Nephron progenitor cell (in vitro differentiated cells): ENCODE measurements around the gene FCHO2.

ENCODE experiments used
- DNase-seq: peaks from one replicate; pipeline ENCODE4 v3.0.0; 2021
- H3K27ac Mint-ChIP-seq: 2 replicates; pipeline ENCODE4 v1.8.0; 2021; ENCODE audit warnings: mild to moderate bottlenecking, moderate library complexity, mixed read lengths
- H3K27me3 Mint-ChIP-seq: 2 replicates; pipeline ENCODE4 v1.8.0; 2021; ENCODE audit warnings: mild to moderate bottlenecking, low read depth, mixed read lengths; ENCODE audit not compliant: poor library complexity
- H3K36me3 Mint-ChIP-seq: 2 replicates; pipeline ENCODE4 v1.8.0; 2021; ENCODE audit warnings: low read depth, mixed read lengths
- H3K4me1 Mint-ChIP-seq: 2 replicates; pipeline ENCODE4 v1.8.0; 2021; ENCODE audit warnings: mixed read lengths
- H3K4me3 Mint-ChIP-seq: 2 replicates; pipeline ENCODE4 v1.8.0; 2021; ENCODE audit warnings: mild to moderate bottlenecking, moderate library complexity, mixed read lengths
- H3K9me3 Mint-ChIP-seq: 2 replicates; pipeline ENCODE4 v1.8.0; 2021; ENCODE audit warnings: mild to moderate bottlenecking, moderate library complexity, mixed read lengths
- TF ChIP-seq, protein P1 (sequence below): fragments of 200-600 bp; sonication (generic); IDR thresholded peaks from 2 replicates; pipeline ENCODE4 v1.5.0; 2021; ENCODE audit warnings: antibody characterized with exemption

Gene FCHO2

DNA sequence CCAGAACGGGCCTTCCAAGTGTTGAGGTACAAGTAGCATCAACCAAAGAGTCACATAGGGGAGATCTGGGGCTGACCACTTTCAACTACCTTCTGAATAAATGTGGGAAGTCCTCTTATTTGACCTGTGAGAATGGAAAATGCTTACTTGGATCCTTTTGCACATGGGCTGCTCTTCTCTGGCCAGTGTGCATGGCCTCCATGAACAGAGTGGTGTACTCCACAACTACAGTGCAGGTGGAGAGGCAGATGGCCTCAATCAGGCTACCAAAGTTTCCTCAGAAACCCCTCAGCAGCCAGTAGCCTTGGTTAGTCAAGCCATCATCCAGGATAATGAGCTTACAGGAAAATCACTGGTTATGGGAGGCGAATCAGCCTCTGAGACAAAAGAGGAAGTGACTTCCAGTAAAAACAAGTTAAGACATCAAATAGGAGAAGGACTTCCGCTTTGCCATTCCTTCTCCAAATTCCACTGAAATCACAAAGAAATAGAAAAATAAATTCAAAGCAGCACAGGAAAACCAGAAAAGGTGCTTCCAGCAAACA, 18.3 kb upstream of the FCHO2 start:
- no peaks in the 10 kb centered on the region for H3K36me3 Mint-ChIP-seq
- peaks cover 22% of the 10 kb centered on the region for H3K27me3 Mint-ChIP-seq
- no peaks in the 10 kb centered on the region for H3K4me1 Mint-ChIP-seq
- no peak for DNase-seq
- H3K4me3 Mint-ChIP-seq: no peak overlapping the region
- no peak overlapping the region for H3K27ac Mint-ChIP-seq
- peaks cover 19% of the 10 kb centered on the region for H3K9me3 Mint-ChIP-seq
- TF ChIP-seq, protein P1, sequence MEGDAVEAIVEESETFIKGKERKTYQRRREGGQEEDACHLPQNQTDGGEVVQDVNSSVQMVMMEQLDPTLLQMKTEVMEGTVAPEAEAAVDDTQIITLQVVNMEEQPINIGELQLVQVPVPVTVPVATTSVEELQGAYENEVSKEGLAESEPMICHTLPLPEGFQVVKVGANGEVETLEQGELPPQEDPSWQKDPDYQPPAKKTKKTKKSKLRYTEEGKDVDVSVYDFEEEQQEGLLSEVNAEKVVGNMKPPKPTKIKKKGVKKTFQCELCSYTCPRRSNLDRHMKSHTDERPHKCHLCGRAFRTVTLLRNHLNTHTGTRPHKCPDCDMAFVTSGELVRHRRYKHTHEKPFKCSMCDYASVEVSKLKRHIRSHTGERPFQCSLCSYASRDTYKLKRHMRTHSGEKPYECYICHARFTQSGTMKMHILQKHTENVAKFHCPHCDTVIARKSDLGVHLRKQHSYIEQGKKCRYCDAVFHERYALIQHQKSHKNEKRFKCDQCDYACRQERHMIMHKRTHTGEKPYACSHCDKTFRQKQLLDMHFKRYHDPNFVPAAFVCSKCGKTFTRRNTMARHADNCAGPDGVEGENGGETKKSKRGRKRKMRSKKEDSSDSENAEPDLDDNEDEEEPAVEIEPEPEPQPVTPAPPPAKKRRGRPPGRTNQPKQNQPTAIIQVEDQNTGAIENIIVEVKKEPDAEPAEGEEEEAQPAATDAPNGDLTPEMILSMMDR: no peak

GRCh38 chr5:72938206-72938605, 17.6 kb upstream of the FCHO2 start:
- Mint-ChIP-seq H3K27ac (no peak overlapping the region), H3K4me1 (no peaks in the 10 kb centered on the region), H3K36me3 (no peaks in the 10 kb centered on the region), H3K9me3 (peaks cover 19% of the 10 kb centered on the region), H3K27me3 (peaks cover 22% of the 10 kb centered on the region), H3K4me3 (no peak overlapping the region)
- TF ChIP-seq, protein P1: no peak
- no peak for DNase-seq

DNA sequence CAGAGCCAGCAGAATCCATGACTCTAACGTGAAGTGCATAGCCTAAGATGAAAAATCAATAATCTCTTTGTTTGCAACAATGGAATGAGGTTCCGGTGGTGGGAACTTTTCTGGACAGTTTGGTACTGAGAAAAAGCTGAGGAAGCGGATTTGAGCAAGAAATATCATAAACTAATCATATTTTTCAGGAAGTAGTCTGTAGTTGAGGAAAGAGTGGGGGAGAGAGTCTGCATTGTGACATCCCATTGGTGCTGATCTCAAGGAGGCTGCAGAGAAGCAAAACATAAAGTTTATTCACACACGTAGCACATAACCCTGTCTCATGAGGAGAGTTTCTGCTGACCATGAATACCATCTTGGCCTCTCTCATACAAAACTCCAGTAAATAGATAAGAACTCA, 15.8 kb upstream of the FCHO2 start:
- Mint-ChIP-seq H3K4me1 (no peaks in the 10 kb centered on the region), H3K27me3 (peaks cover 15% of the 10 kb centered on the region), H3K4me3 (no peak overlapping the region), H3K36me3 (no peaks in the 10 kb centered on the region), H3K9me3 (peaks cover 9% of the 10 kb centered on the region), H3K27ac (no peak overlapping the region)
- no peak for DNase-seq
- TF ChIP-seq, protein P1: no peak

DNA sequence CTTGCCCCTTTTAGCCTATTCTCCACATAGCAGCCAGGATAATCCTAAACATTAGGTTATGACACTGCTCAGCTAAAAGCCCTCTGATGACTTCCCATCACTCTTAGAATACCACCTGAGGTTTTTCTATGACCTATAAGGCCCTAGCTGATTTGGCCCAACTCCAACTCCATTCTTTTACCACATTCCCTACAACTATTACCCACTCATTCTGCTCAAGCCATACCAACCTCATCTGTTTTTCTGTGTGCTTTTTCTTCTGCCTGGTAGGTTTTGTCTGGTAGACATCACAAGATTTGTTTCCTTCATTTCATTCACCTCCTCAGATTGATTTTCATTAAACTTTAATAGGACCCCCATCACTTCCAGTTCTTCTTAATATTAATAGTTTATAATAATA, 12.5 kb upstream of the FCHO2 start:
- H3K4me1 Mint-ChIP-seq: no peaks in the 10 kb centered on the region
- no peaks in the 10 kb centered on the region for H3K9me3 Mint-ChIP-seq
- H3K4me3 Mint-ChIP-seq: no peak overlapping the region
- no peaks in the 10 kb centered on the region for H3K36me3 Mint-ChIP-seq
- TF ChIP-seq, protein P1: no peak
- no peak overlapping the region for H3K27ac Mint-ChIP-seq
- no peak for DNase-seq
- peaks cover 10% of the 10 kb centered on the region for H3K27me3 Mint-ChIP-seq

DNA sequence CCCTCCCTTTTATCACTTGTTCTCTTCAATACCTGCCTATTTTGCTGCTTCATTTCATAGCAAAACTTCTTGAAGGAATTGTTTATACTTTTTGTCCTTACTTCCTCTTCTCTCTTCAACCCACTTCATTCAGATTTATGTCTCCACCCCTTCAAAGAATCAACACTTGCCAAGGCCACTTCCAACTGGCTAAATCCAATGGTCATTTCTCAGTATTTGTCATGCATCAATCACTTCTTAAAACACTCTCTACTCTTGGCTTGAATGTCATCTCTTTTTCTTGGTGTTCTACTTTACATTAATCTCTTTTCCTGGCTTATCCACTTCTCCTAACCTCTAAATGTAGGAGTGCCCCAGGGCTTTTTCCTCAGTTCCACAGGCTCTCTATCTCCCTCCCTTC, 8.3 kb upstream of the FCHO2 start:
- no peaks in the 10 kb centered on the region for H3K9me3 Mint-ChIP-seq
- DNase-seq: no peak
- H3K36me3 Mint-ChIP-seq: no peaks in the 10 kb centered on the region
- H3K27ac Mint-ChIP-seq: no peak overlapping the region
- no peak overlapping the region for H3K4me3 Mint-ChIP-seq
- H3K4me1 Mint-ChIP-seq: no peaks in the 10 kb centered on the region
- TF ChIP-seq, protein P1: no peak
- H3K27me3 Mint-ChIP-seq: peaks cover 6% of the 10 kb centered on the region

DNA sequence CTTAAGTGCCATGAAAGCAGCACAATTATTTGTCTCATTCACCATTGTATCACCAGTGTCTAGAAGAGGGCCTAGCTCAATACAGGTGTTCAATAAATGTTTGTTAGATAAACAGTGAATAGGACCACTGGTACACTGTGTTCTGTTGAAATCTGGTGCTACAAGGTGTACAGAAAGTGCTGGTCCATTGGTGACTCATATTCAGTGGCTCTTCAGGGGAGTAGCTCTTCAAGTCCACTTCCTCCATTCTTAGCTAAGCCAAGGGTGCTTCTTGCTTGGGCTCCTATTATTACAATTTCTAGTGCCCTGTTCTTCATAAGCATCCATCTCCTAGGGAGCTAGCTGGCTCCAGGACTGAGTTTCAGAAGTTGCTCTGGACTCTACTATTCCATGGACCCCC, 6.4 kb upstream of the FCHO2 start:
- Mint-ChIP-seq H3K4me3 (no peak overlapping the region), H3K36me3 (no peaks in the 10 kb centered on the region), H3K9me3 (no peaks in the 10 kb centered on the region), H3K27me3 (peaks cover 6% of the 10 kb centered on the region), H3K27ac (no peak overlapping the region), H3K4me1 (peaks cover 10% of the 10 kb centered on the region)
- no peak for DNase-seq
- TF ChIP-seq, protein P1: no peak
